Mesendoderm (in vitro differentiated cells): ENCODE data around the gene UNC119B.
"Not testable (repeated sequence)": the region's sequence is repeated elsewhere in the genome, so short reads cannot be mapped to it uniquely, and the experiment has no call there.

ENCODE experiments used
- DNase-seq: peaks from one replicate; pipeline ENCODE4 v3.0.0; 2013
- H2AK5ac ChIP-seq: 2 replicates; pipeline ENCODE4 v1.6.1; 2013; ENCODE audit warnings: low read length, inconsistent platforms
- H2BK120ac ChIP-seq: 2 replicates; pipeline ENCODE4 v1.6.1; 2013; ENCODE audit warnings: low read depth, mild to moderate bottlenecking, low read length, moderate library complexity, mixed read lengths
- H2BK15ac ChIP-seq: replicated peaks from 2 replicates; pipeline ENCODE4 v1.6.1; 2013; ENCODE audit warnings: low read depth, mild to moderate bottlenecking, moderate library complexity
- H2BK5ac ChIP-seq: 2 replicates; pipeline ENCODE4 v1.6.1; 2013; ENCODE audit warnings: low read length, inconsistent platforms
- H3K18ac ChIP-seq: 2 replicates; pipeline ENCODE4 v1.6.1; 2013; ENCODE audit warnings: mild to moderate bottlenecking, low read length, mixed read lengths
- H3K23ac ChIP-seq: one replicate; pipeline ENCODE4 v1.6.1; 2013; ENCODE audit warnings: low read length
- H3K27ac ChIP-seq: 2 replicates; pipeline ENCODE4 v1.5.1; 2013; ENCODE audit warnings: low read depth, mild to moderate bottlenecking, inconsistent platforms, low read length, moderate library complexity
- H3K27me3 ChIP-seq: 2 replicates; pipeline ENCODE4 v1.6.1; 2013; ENCODE audit warnings: low read length, control low read depth, mild to moderate bottlenecking, inconsistent platforms; ENCODE audit not compliant: insufficient read depth, poor library complexity
- H3K36me3 ChIP-seq: 2 replicates; pipeline ENCODE4 v1.6.1; 2013; ENCODE audit warnings: low read length, inconsistent platforms; ENCODE audit not compliant: control insufficient read depth, insufficient read depth
- H3K4ac ChIP-seq: one replicate; pipeline ENCODE4 v1.6.1; 2013; ENCODE audit warnings: low read depth, mild to moderate bottlenecking, low read length, moderate library complexity
- H3K4me1 ChIP-seq: 2 replicates; pipeline ENCODE4 v1.6.1; 2013; ENCODE audit warnings: low read depth, low read length, inconsistent platforms; ENCODE audit not compliant: control insufficient read depth
- H3K4me2 ChIP-seq: 2 replicates; pipeline ENCODE4 v1.6.1; 2013; ENCODE audit warnings: low read length
- H3K4me3 ChIP-seq: 2 replicates; pipeline ENCODE4 v1.5.1; 2013; ENCODE audit warnings: mild to moderate bottlenecking, low read length
- H3K56ac ChIP-seq: one replicate; pipeline ENCODE4 v1.6.1; 2013; ENCODE audit warnings: low read length
- H3K79me1 ChIP-seq: 2 replicates; pipeline ENCODE4 v1.6.1; 2013; ENCODE audit warnings: low read length, inconsistent platforms
- H3K79me2 ChIP-seq: 2 replicates; pipeline ENCODE4 v1.6.1; 2013; ENCODE audit warnings: mild to moderate bottlenecking, low read length; ENCODE audit not compliant: control insufficient read depth, insufficient read depth
- H3K9ac ChIP-seq: 2 replicates; pipeline ENCODE4 v1.6.1; 2013; ENCODE audit warnings: low read length, inconsistent platforms
- H4K5ac ChIP-seq: one replicate; pipeline ENCODE4 v1.6.1; 2013; ENCODE audit warnings: low read length
- H4K8ac ChIP-seq: one replicate; pipeline ENCODE4 v1.6.1; 2013; ENCODE audit warnings: low read depth, mild to moderate bottlenecking, control low read depth, low read length, moderate library complexity
- WGBS: extraction: QIAGEN DNeasy Blood & Tissue Kit; methylation state at CpG from one replicate; pipeline ENCODE4 v1.1.7; 2013; ENCODE audit warnings: low lambda C conversion rate, missing lambda C conversion rate; ENCODE audit not compliant: insufficient coverage; ENCODE audit errors: extremely low coverage; 5-methylcytosine and 5-hydroxymethylcytosine counted together

Gene UNC119B

GRCh38 chr12:120668091-120668867 lies 42.0 kb upstream of the UNC119B start:
- no peak for DNase-seq
- no peak overlapping the region for H2BK15ac ChIP-seq
- H2BK5ac ChIP-seq: no peak overlapping the region
- H4K8ac ChIP-seq: no peak overlapping the region
- no peaks in the 10 kb centered on the region for H3K79me2 ChIP-seq
- H3K18ac ChIP-seq: no peak overlapping the region
- no peaks in the 10 kb centered on the region for H3K4me1 ChIP-seq
- H3K36me3 ChIP-seq: no peaks in the 10 kb centered on the region
- no peak overlapping the region for H2AK5ac ChIP-seq
- H4K5ac ChIP-seq: no peak overlapping the region
- no peak overlapping the region for H2BK120ac ChIP-seq
- H3K27me3 ChIP-seq: no peaks in the 10 kb centered on the region
- H3K4me2 ChIP-seq: no peak overlapping the region
- no peak overlapping the region for H3K4ac ChIP-seq
- no peak overlapping the region for H3K4me3 ChIP-seq
- no CpG with 5 or more reads among the region's 20 CpGs for WGBS
- H3K56ac ChIP-seq: no peak overlapping the region
- no peaks in the 10 kb centered on the region for H3K79me1 ChIP-seq
- H3K9ac ChIP-seq: no peak overlapping the region
- no peak overlapping the region for H3K27ac ChIP-seq
- H3K23ac ChIP-seq: no peak overlapping the region

DNA sequence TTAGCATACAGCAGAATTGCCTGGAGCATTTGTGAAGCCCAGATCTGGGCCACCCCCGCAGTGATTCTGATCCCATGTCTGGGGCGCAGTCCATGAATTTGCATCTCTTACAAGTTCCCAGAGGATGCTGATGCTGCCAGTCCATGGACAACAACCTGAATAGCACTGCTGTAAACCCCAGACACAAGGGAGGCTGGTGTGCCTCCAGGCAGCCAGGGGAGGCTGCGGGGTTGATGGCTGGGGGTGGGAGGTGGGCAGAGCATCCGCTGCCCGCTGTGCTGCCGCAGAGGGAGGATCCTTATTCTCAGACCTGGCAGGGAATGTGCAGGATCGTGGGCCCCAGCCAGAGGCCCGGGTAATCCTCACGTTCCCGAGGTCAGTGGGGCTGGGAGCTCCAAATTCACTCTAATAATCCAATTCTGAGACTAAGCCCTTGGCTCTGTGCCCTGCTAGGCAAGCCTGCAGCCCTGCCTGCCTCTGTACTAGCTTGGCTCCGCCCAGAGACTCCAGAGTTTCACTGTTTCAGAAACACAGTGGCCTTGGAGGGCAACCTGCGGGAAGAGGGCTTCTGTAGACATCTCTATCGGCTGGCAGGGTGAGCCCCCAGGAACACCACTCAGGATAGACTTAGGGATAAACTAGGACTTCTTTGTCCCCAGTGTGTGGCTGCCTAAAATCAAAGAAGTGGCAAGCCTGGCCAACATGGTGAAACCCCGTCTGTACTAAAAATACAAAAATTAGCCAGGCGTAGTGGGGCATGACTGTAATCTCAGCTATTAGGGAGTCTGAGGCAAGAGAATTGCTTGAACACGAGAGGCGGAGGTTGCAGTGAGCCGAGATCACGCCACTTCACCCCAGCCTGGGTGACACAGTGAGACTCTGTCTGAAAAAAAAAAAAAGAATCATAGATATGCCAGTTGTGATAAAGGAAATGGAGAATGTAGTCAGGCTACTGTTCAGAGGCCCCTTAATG lies 41.1 kb upstream of the UNC119B start:
- H3K27ac ChIP-seq: no peak overlapping the region
- no peak for DNase-seq

DNA sequence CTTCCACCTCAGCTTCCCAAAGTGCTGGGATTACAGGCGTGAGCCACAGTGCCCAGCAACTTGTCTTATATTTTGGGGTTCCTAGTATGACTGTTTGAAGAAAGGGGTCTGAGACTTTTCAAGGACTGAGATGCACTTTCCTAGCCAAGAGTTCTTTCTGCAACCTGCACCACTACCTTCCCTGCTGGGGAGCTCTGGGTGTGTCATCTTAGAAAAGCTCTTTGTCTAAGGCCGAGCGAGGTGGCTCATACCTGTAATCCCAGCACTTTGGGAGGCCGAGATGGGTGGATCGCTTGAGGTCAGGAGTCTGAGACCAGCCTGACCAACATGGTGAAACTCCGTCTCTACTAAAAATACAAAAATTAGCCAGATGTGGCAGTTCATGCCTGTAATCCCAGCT lies 40.0 kb upstream of the UNC119B start:
- not testable (repeated sequence) for H3K4ac ChIP-seq, H3K27me3 ChIP-seq, H2BK120ac ChIP-seq, H2BK15ac ChIP-seq, H4K5ac ChIP-seq, H3K79me1 ChIP-seq, H3K4me2 ChIP-seq, H3K23ac ChIP-seq, H3K18ac ChIP-seq, H3K56ac ChIP-seq, H3K36me3 ChIP-seq, H3K79me2 ChIP-seq, DNase-seq, H3K4me3 ChIP-seq, H3K9ac ChIP-seq, H3K4me1 ChIP-seq, H2AK5ac ChIP-seq, H2BK5ac ChIP-seq, H4K8ac ChIP-seq, H3K27ac ChIP-seq
- WGBS: no CpG with 5 or more reads among the region's 6 CpGs

More for the DNA sequence above, 41.1 kb upstream of the UNC119B start:
- Histone ChIP-seq H3K56ac (no peak overlapping the region), H3K23ac (no peak overlapping the region), H3K18ac (no peak overlapping the region), H2AK5ac (no peak overlapping the region), H3K4me1 (no peaks in the 10 kb centered on the region), H2BK120ac (no peak overlapping the region), H3K4me3 (no peak overlapping the region), H3K9ac (no peak overlapping the region), H2BK15ac (no peak overlapping the region), H3K27me3 (no peaks in the 10 kb centered on the region), H3K4me2 (no peak overlapping the region), H3K36me3 (no peaks in the 10 kb centered on the region), H4K8ac (no peak overlapping the region), H3K79me1 (no peaks in the 10 kb centered on the region), H2BK5ac (no peak overlapping the region), H3K4ac (no peak overlapping the region), H4K5ac (no peak overlapping the region), H3K79me2 (no peaks in the 10 kb centered on the region)
- no CpG with 5 or more reads among the region's 19 CpGs for WGBS

- Histone ChIP-seq H3K27me3 (no peaks in the 10 kb centered on the region), H2BK15ac (no peak overlapping the region), H3K4me2 (no peak overlapping the region), H3K4me3 (no peak overlapping the region), H3K27ac (no peak overlapping the region), H3K4ac (no peak overlapping the region), H3K9ac (no peak overlapping the region), H2BK5ac (no peak overlapping the region), H4K5ac (no peak overlapping the region), H3K23ac (no peak overlapping the region), H3K4me1 (no peaks in the 10 kb centered on the region), H2AK5ac (no peak overlapping the region), H3K18ac (no peak overlapping the region), H3K36me3 (no peaks in the 10 kb centered on the region), H3K56ac (no peak overlapping the region), H3K79me1 (no peaks in the 10 kb centered on the region), H3K79me2 (no peaks in the 10 kb centered on the region), H4K8ac (no peak overlapping the region), H2BK120ac (no peak overlapping the region)
- no peak for DNase-seq
- no CpG with 5 or more reads among the region's 5 CpGs for WGBS
Observed at GRCh38 chr12:120670667-120671066, 39.6 kb upstream of the UNC119B start.

DNA sequence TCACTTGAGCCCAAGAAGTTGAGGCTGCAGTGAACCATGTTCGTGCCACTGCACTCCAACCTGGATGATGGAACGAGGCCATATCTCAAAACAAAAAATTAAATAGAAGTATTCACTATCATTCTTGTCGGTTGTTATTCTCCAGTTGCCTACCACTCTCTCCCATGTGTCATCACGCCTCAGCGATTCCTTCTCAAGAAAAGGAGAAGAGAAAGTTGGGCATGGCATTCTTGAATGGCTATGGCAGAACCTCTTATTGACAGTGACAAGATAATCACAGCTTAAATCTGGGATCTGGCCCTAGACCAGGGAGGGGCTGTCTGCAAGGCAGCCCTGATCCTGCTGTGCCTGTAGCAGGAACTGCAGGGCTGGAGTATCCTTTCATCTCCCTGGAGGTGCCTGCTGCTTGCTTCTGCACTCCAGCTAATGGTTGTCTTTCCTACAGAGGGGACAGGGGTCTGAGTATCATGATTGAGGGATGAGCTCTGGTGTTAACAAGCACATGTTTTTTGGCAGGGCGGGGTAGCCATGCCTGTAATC lies 36.1 kb upstream of the UNC119B start:
- Histone ChIP-seq H2BK120ac (no peak overlapping the region), H2AK5ac (no peak overlapping the region), H3K27ac (no peak overlapping the region), H3K9ac (no peak overlapping the region), H3K79me1 (no peaks in the 10 kb centered on the region), H3K4me3 (no peak overlapping the region), H3K79me2 (no peaks in the 10 kb centered on the region), H3K56ac (no peak overlapping the region), H3K4me1 (no peaks in the 10 kb centered on the region), H3K4ac (no peak overlapping the region), H3K23ac (no peak overlapping the region), H3K4me2 (no peak overlapping the region), H3K36me3 (no peaks in the 10 kb centered on the region), H2BK15ac (no peak overlapping the region), H3K18ac (no peak overlapping the region), H4K5ac (no peak overlapping the region), H2BK5ac (no peak overlapping the region), H4K8ac (no peak overlapping the region), H3K27me3 (no peaks in the 10 kb centered on the region)
- DNase-seq: no peak
- WGBS: no CpG with 5 or more reads among the region's 6 CpGs
